ENCODE results near the gene PSMB7.

Gene PSMB7

GRCh38 chr9:124342776-124343485 is 72.3 kb downstream of the PSMB7 start:
- no peak for DNase-seq

GRCh38 chr9:124342402-124342775 is 72.9 kb downstream of the PSMB7 start:
- peak in 1 of 3 donors; percentile 23 for DNase-seq

GRCh38 chr9:124341455-124342170 is 73.6 kb downstream of the PSMB7 start:
- no peak for DNase-seq

- DNase-seq: no peak
Observed at GRCh38 chr9:124340219-124341069, 74.8 kb downstream of the PSMB7 start.

GRCh38 chr9:124339603-124340146 is 75.6 kb downstream of the PSMB7 start:
- DNase-seq: no peak

GRCh38 chr9:124337562-124337961 is 77.7 kb downstream of the PSMB7 start:
- no peak for DNase-seq

- no peak for DNase-seq
Observed at GRCh38 chr9:124335320-124335707, 79.9 kb downstream of the PSMB7 start.

- DNase-seq: no peak
Observed at GRCh38 chr9:124334568-124335319, 80.5 kb downstream of the PSMB7 start.

- no peak for DNase-seq
Observed at GRCh38 chr9:124333203-124333579, 82.1 kb downstream of the PSMB7 start.

GRCh38 chr9:124332361-124333202 is 82.7 kb downstream of the PSMB7 start:
- no peak for DNase-seq

- no peak for DNase-seq
Observed at GRCh38 chr9:124331580-124331979, 83.7 kb downstream of the PSMB7 start.

- DNase-seq: no peak
Observed at GRCh38 chr9:124330011-124330697, 85.1 kb downstream of the PSMB7 start.

- DNase-seq: no peak
Observed at GRCh38 chr9:124329206-124329792, 85.9 kb downstream of the PSMB7 start.

GRCh38 chr9:124328285-124328684 is 87.0 kb downstream of the PSMB7 start:
- DNase-seq: no peak

GRCh38 chr9:124327491-124327890 is 87.8 kb downstream of the PSMB7 start:
- DNase-seq: peak in 1 of 3 donors; percentile 29

- DNase-seq: no peak
Observed at GRCh38 chr9:124326378-124326777, 88.9 kb downstream of the PSMB7 start.

- no peak for DNase-seq
Observed at GRCh38 chr9:124325816-124326215, 89.4 kb downstream of the PSMB7 start.

GRCh38 chr9:124323904-124324303 is 91.3 kb downstream of the PSMB7 start:
- no peak for DNase-seq

GRCh38 chr9:124322618-124323432 is 92.4 kb downstream of the PSMB7 start:
- peak in 1 of 3 donors; percentile 14 for DNase-seq

- peak in 1 of 3 donors; percentile 18 for DNase-seq
Observed at GRCh38 chr9:124321935-124322334, 93.3 kb downstream of the PSMB7 start.

Data from suppressor macrophage treated with lipopolysaccharide for 1 hour (primary cell).